ENCODE data around the gene MFSD12. TPM values are rescaled to one million over a fixed set of nuclear protein-coding genes. Genes with fewer than 3 reads are reported as not detected.
"Not testable (repeated sequence)": the region's sequence is repeated elsewhere in the genome, so short reads cannot be mapped to it uniquely, and the experiment has no call there.

MFSD12 gene
- total RNA-seq, 1 donor from 2014 or later: 136 TPM

DNA sequence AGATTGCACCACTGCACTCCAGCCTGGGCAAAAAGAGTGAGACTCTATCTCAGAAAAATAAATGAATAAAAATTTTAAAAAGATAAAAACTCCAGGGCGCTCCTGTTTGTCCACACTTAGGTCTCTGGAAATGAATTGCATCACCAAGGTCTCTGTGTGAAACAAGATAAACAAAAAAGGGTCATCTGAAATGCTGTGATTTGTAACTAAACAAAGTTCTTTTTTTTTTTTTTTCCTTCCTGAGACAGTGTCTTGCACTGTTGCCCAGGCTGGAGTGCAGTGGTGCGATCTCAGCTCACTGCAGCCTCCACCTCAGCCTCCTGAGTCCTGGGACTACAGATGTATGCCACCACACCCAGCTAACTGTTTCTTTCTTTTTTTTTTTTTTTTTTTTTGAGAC lies 39.7 kb downstream of the MFSD12 start:
- Mint-ChIP-seq H3K36me3 (ENCODE audit: low read depth) (peaks cover 6% of the 10 kb centered on the region), H3K27ac (no peak overlapping the region), H3K4me1 (ENCODE audit: low read depth) (peaks cover 9% of the 10 kb centered on the region), H3K4me3 (no peak overlapping the region), H3K9me3 (no peaks in the 10 kb centered on the region), H3K27me3 (ENCODE audit: insufficient read depth) (no peaks in the 10 kb centered on the region)
- intact Hi-C loops (cut with micrococcal nuclease): no loop called here
- DNase-seq (ENCODE audit: low spot score): no peak

- no peak overlapping the region for H3K4me3 Mint-ChIP-seq
- H3K36me3 Mint-ChIP-seq (ENCODE audit: low read depth): peaks cover 6% of the 10 kb centered on the region
- H3K27me3 Mint-ChIP-seq (ENCODE audit: insufficient read depth): no peaks in the 10 kb centered on the region
- no peaks in the 10 kb centered on the region for H3K9me3 Mint-ChIP-seq
- intact Hi-C loops (cut with micrococcal nuclease): no loop called here
- peaks cover 9% of the 10 kb centered on the region for H3K4me1 Mint-ChIP-seq (ENCODE audit: low read depth)
- no peak overlapping the region for H3K27ac Mint-ChIP-seq
- DNase-seq (ENCODE audit: low spot score): no peak
Observed at GRCh38 chr19:3516675-3517207, 40.6 kb downstream of the MFSD12 start.

GRCh38 chr19:3515891-3516422 lies 41.4 kb downstream of the MFSD12 start:
- no peak for DNase-seq (ENCODE audit: low spot score)
- intact Hi-C loops (cut with micrococcal nuclease): no loop called here
- Mint-ChIP-seq H3K4me3 (no peak overlapping the region), H3K9me3 (no peaks in the 10 kb centered on the region), H3K36me3 (ENCODE audit: low read depth) (peaks cover 7% of the 10 kb centered on the region), H3K27ac (peak overlapping the region; percentile 70), H3K27me3 (ENCODE audit: insufficient read depth) (no peaks in the 10 kb centered on the region), H3K4me1 (ENCODE audit: low read depth) (peaks cover 6% of the 10 kb centered on the region)

DNA sequence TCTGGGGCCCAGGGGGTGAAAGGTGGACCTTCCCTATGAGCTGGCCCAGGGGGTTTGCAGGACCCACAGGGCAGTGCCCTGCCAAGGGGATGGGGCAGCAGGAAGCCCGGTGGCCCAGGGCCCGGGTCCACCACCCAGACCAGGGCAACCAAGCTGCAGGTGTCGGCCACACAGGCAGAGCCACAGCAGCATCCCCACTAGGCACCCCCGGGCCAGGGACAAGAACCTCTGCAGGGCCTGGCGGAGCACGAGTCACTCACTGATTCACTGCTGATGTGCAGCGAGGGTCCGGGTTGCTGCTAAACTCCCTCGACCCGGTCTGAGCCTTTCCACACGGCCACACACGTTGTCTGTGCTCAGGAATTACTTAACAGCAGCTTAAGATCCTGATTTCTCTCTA lies 42.5 kb downstream of the MFSD12 start:
- no peak overlapping the region for H3K4me3 Mint-ChIP-seq
- intact Hi-C loops (cut with micrococcal nuclease): no loop called here
- H3K9me3 Mint-ChIP-seq: no peaks in the 10 kb centered on the region
- H3K27ac Mint-ChIP-seq: no peak overlapping the region
- peaks cover 12% of the 10 kb centered on the region for H3K4me1 Mint-ChIP-seq (ENCODE audit: low read depth)
- H3K27me3 Mint-ChIP-seq (ENCODE audit: insufficient read depth): no peaks in the 10 kb centered on the region
- H3K36me3 Mint-ChIP-seq (ENCODE audit: low read depth): peaks cover 6% of the 10 kb centered on the region
- DNase-seq (ENCODE audit: low spot score): no peak

- no peaks in the 10 kb centered on the region for H3K9me3 Mint-ChIP-seq
- no peak for DNase-seq (ENCODE audit: low spot score)
- H3K36me3 Mint-ChIP-seq (ENCODE audit: low read depth): peaks cover 6% of the 10 kb centered on the region
- H3K4me3 Mint-ChIP-seq: no peak overlapping the region
- H3K27ac Mint-ChIP-seq: no peak overlapping the region
- H3K27me3 Mint-ChIP-seq (ENCODE audit: insufficient read depth): no peaks in the 10 kb centered on the region
- peaks cover 23% of the 10 kb centered on the region for H3K4me1 Mint-ChIP-seq (ENCODE audit: low read depth)
- intact Hi-C loops (cut with micrococcal nuclease): no loop called here
Observed at GRCh38 chr19:3513229-3514140, 43.9 kb downstream of the MFSD12 start.

DNA sequence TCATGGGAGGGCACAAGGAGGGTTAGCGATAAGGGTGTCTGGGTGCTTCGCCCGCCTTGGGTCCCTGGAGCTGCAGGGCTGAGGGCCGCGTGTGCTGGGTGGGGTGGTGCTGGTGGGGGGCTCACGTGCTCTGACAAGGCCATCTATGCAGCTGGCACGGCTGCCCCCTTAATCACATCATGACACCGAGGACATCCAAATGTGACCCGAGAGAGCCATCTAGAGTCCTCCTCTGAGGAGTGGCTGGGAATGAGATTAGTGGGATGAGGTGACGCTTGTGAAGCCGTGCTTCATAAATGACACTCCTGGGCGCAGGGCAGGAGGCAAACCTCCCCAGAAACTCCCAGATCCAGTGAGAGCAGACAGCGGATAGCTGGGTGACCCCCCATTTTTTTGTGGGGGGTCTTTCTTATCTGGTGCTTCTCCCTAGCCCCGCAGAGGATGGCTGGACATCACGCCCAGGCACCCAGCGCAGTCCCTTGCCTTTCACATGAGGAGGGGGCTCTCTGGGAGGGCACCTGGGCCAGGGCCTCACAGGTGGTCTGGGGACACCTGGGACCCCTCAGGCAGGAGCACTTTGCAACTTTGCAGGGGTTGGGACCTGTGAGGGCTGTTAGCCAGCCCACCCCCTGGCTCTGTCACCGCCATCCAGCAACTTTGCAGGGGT lies 44.7 kb downstream of the MFSD12 start:
- H3K4me3 Mint-ChIP-seq: no peak overlapping the region
- H3K9me3 Mint-ChIP-seq: no peaks in the 10 kb centered on the region
- DNase-seq (ENCODE audit: low spot score): no peak
- H3K27ac Mint-ChIP-seq: no peak overlapping the region
- H3K36me3 Mint-ChIP-seq (ENCODE audit: low read depth): peaks cover 6% of the 10 kb centered on the region
- peaks cover 23% of the 10 kb centered on the region for H3K4me1 Mint-ChIP-seq (ENCODE audit: low read depth)
- intact Hi-C loops (cut with micrococcal nuclease): no loop called here
- no peaks in the 10 kb centered on the region for H3K27me3 Mint-ChIP-seq (ENCODE audit: insufficient read depth)

DNA sequence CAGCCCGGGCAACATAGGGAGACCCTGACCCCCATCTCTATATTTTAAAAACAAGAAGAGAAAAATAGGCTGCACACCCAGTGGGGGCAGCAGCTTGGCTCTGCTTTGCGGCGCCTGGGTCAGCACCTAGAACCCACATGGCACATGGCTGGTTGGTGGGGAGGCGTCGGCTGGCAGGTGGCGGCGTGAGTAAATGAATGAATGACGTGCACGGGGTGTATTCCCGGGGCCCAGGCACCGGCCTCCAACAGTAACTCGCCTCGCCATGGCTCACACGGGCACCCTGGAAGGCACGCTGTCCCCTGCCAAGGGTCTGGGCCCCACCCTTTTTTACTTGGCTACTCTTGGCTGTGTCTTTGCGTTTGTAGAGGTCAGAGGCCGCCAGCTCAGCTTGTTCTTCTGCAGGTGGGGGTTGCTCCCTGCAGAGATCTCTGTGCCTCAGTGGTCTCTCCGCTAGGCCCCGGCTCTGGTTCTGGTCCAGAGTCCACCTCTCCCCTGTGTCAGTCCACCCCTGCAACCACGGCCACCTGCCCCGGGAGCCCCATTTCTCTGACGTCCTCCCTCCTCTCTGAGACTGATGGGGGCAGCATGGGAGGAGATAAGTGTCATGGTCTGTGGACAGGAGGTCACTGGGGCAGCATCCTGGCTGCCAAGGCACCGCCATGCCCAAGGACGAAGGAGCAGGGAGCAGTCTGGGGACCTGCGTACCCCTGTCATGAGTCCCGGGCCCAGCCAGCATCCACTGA lies 45.7 kb downstream of the MFSD12 start:
- H3K36me3 Mint-ChIP-seq (ENCODE audit: low read depth): peaks cover 9% of the 10 kb centered on the region
- intact Hi-C loops (cut with micrococcal nuclease): no loop called here
- DNase-seq (ENCODE audit: low spot score): no peak
- no peaks in the 10 kb centered on the region for H3K9me3 Mint-ChIP-seq
- no peak overlapping the region for H3K4me3 Mint-ChIP-seq
- H3K27ac Mint-ChIP-seq: no peak overlapping the region
- peaks cover 32% of the 10 kb centered on the region for H3K4me1 Mint-ChIP-seq (ENCODE audit: low read depth)
- H3K27me3 Mint-ChIP-seq (ENCODE audit: insufficient read depth): no peaks in the 10 kb centered on the region

- Mint-ChIP-seq H3K4me1 (ENCODE audit: low read depth) (peaks cover 31% of the 10 kb centered on the region), H3K4me3 (no peak overlapping the region)
- intact Hi-C loops (cut with micrococcal nuclease): no loop called here
Observed at GRCh38 chr19:3510727-3511126, 46.7 kb downstream of the MFSD12 start.

DNA sequence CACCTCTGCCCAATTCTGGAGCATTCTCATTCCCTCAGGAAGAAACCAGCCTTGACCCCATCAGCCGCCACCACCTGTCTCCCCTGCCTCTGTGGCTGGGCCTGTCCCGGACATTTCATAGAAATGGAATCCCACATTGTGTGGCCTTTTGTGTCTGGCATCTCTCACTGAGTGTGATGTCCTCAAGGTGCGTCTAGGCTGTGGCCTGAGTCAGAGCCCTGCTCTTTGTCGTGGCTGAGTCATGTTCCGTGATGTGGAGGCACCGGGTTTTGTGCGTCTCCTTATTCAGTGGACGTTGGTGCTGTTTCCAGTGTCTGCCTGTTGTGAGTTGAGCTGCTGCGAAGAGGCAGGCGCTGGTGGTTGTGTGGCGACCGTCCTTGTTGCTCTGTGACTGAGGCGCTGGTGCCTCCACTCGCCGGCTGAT lies 47.8 kb downstream of the MFSD12 start:
- H3K9me3 Mint-ChIP-seq: no peaks in the 10 kb centered on the region
- peaks cover 38% of the 10 kb centered on the region for H3K4me1 Mint-ChIP-seq (ENCODE audit: low read depth)
- intact Hi-C loops (cut with micrococcal nuclease): loop anchor here (5.0 kb wide), 1 partner anchor 1347 kb away; the partner anchor contains the start of gene DOT1L
- peak overlapping the region; percentile 40 for H3K27ac Mint-ChIP-seq
- H3K4me3 Mint-ChIP-seq: peak overlapping the region; percentile 56
- H3K27me3 Mint-ChIP-seq (ENCODE audit: insufficient read depth): no peaks in the 10 kb centered on the region
- no peak for DNase-seq (ENCODE audit: low spot score)
- H3K36me3 Mint-ChIP-seq (ENCODE audit: low read depth): peaks cover 10% of the 10 kb centered on the region

More at GRCh38 chr19:3510727-3511126, 46.7 kb downstream of the MFSD12 start:
- peaks cover 10% of the 10 kb centered on the region for H3K36me3 Mint-ChIP-seq (ENCODE audit: low read depth)
- H3K27ac Mint-ChIP-seq: no peak overlapping the region
- DNase-seq (ENCODE audit: low spot score): no peak
- H3K9me3 Mint-ChIP-seq: no peaks in the 10 kb centered on the region
- no peaks in the 10 kb centered on the region for H3K27me3 Mint-ChIP-seq (ENCODE audit: insufficient read depth)

GRCh38 chr19:3508771-3509535 lies 48.4 kb downstream of the MFSD12 start:
- intact Hi-C loops (cut with micrococcal nuclease): loop anchor here (5.0 kb wide), 1 partner anchor 1347 kb away; the partner anchor contains the start of gene DOT1L
- H3K9me3 Mint-ChIP-seq: no peaks in the 10 kb centered on the region
- no peaks in the 10 kb centered on the region for H3K27me3 Mint-ChIP-seq (ENCODE audit: insufficient read depth)
- H3K4me1 Mint-ChIP-seq (ENCODE audit: low read depth): peaks cover 40% of the 10 kb centered on the region
- H3K4me3 Mint-ChIP-seq: peak overlapping the region; percentile 56
- no peak for DNase-seq (ENCODE audit: low spot score)
- H3K27ac Mint-ChIP-seq: peak overlapping the region; percentile 40
- H3K36me3 Mint-ChIP-seq (ENCODE audit: low read depth): peaks cover 10% of the 10 kb centered on the region

DNA sequence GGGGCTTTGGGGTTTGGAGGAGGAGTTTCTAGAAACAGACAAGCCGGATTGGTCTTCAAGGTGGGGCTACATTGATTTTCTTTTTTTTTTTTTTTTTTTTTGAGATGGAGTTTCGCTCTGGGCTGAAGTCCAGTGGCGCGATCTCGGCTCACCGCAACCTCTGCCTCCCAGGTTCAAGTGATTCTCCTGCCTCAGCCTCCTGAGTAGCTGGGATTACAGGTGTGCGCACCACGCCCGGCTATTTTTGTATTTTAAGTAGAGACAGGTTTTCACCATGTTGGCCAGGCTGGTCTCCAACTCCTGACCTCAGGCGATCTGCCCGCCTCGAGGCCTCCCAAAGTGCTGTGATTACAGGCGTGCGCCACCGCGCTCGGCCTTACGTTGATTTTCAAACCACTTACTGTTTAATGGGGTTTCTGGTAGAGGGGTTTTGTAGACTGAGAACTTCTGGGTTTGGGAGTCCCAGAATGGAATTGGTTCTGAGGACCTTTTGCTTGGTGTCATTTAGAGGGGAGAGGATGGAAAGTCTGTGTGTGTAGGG lies 49.2 kb downstream of the MFSD12 start:
- peak overlapping the region; percentile 20 for H3K4me3 Mint-ChIP-seq
- DNase-seq (ENCODE audit: low spot score); H3K9me3 Mint-ChIP-seq; H3K27ac Mint-ChIP-seq; H3K27me3 Mint-ChIP-seq (ENCODE audit: insufficient read depth): not testable (repeated sequence)
- intact Hi-C loops (cut with micrococcal nuclease): loop anchor here (5.0 kb wide), 1 partner anchor 1346 kb away; the partner anchor contains the start of gene DOT1L
- peaks cover 40% of the 10 kb centered on the region for H3K4me1 Mint-ChIP-seq (ENCODE audit: low read depth)
- peaks cover 10% of the 10 kb centered on the region for H3K36me3 Mint-ChIP-seq (ENCODE audit: low read depth)
